ENCODE measurements around the gene LHX6. TPM values are rescaled to one million over a fixed set of nuclear protein-coding genes. Genes with fewer than 3 reads are reported as not detected.

The LHX6 gene
- total RNA-seq, 1 experiment from 2014 or later = 1.8 TPM

- Mint-ChIP-seq H3K27ac (no peak overlapping the region; a peak in 1 of 7 replicates), H3K36me3 (ENCODE audit: insufficient read depth in 1 of 3, low read depth in 3 of 3) (peaks cover 0 to 8% (median 0%) of the 10 kb centered on the region in 3 experiments; a peak in 2 of 7 replicates), H3K9me3 (peaks cover 5 to 9% of the 10 kb centered on the region in 2 experiments; a peak in 4 of 5 replicates), H3K4me3 (peak overlapping the region; percentile 55 to 82), H3K4me1 (peaks cover 33 to 53% of the 10 kb centered on the region in 2 experiments), H3K27me3 (ENCODE audit: low read depth) (peaks cover 100% of the 10 kb centered on the region)
- Histone ChIP-seq H2AFZ (ENCODE audit: low read length) (no peak overlapping the region), H3T11ph (ENCODE audit: low read length) (no peak overlapping the region), H4K91ac (ENCODE audit: insufficient read length, low read depth, low read length) (no peak overlapping the region), H3K27me3 (ENCODE audit: insufficient read depth, low read length) (peaks cover 93% of the 10 kb centered on the region), H3K23me2 (ENCODE audit: insufficient read length, low read depth, low read length, poor library complexity, severe bottlenecking) (peaks cover 15% of the 10 kb centered on the region), H3K4me2 (ENCODE audit: insufficient read depth, insufficient read length, low read length) (peak overlapping the region; percentile 48), H2BK15ac (ENCODE audit: low read depth, low read length) (no peak overlapping the region), H2BK12ac (ENCODE audit: insufficient read length, low read depth, low read length) (no peak overlapping the region), H3K9me3 (ENCODE audit: control insufficient read depth, low read depth, low read length) (no peaks in the 10 kb centered on the region), H3K4me1 (ENCODE audit: insufficient read depth, low read length) (peaks cover 4% of the 10 kb centered on the region; the same call in 1 of the 2 replicates), H3K18ac (ENCODE audit: insufficient read length, low read depth, low read length) (no peak overlapping the region), H4K5ac (ENCODE audit: insufficient read length, low read depth, low read length) (no peak overlapping the region), H3K27ac (ENCODE audit: insufficient read length, low read depth, low read length) (no peak overlapping the region), H3K14ac (ENCODE audit: insufficient read depth, low read length) (no peak overlapping the region), H3K23ac (ENCODE audit: insufficient read length, low read depth, low read length) (no peak overlapping the region), H4K20me1 (ENCODE audit: control insufficient read depth, insufficient read depth, insufficient read length) (peaks cover 2% of the 10 kb centered on the region), H3K79me1 (ENCODE audit: insufficient read depth, low read depth, low read length, poor library complexity, severe bottlenecking) (no peaks in the 10 kb centered on the region), H2AK5ac (ENCODE audit: insufficient read length, low read length) (no peak overlapping the region), H2BK5ac (ENCODE audit: insufficient read length, low read length) (no peak overlapping the region), H3K79me2 (ENCODE audit: insufficient read depth, low read length) (no peaks in the 10 kb centered on the region), H2BK20ac (ENCODE audit: low read depth, low read length, poor library complexity, severe bottlenecking) (no peak overlapping the region), H3K56ac (ENCODE audit: insufficient read length, low read depth, low read length) (no peak overlapping the region), H3K4ac (ENCODE audit: low read depth, low read length) (no peak overlapping the region), H2BK120ac (ENCODE audit: low read depth, low read length, poor library complexity, severe bottlenecking) (no peak overlapping the region), H3K9ac (ENCODE audit: extremely low read depth, insufficient read length, low read length) (no peak overlapping the region), H4K8ac (replicated peaks; ENCODE audit: insufficient read length, low read depth, low read length) (no peak overlapping the region)
- DNase-seq = no peak
- no CpG with 5 or more reads among the region's 57 CpGs for WGBS (ENCODE audit: extremely low coverage, insufficient read length, low lambda C conversion rate)
- TF ChIP-seq CTCF (conservative IDR thresholded peaks at IDR 0.05) = no peak
These were observed 8.7 kb downstream of the LHX6 start for GRCh38 chr9:122219856-122220672.

All from H9 (cell line).